IMR-90 (cell line): Measurements from ENCODE around the gene UBN2. TPM values are rescaled to one million over a fixed set of nuclear protein-coding genes. Genes with fewer than 3 reads are reported as not detected.

ENCODE experiments used
- ATAC-seq: fragments of 200-7000 bp; cut with Tn5 transposase; 2 replicates; pipeline ENCODE4 v1.9.1; 2020; ENCODE audit warnings: low read depth, mild to moderate bottlenecking, moderate library complexity
- BruUV-seq: library from RNA; stranded (reverse); fragments of 400-500 nt; replicated peaks from 2 replicates; lab custom pipeline; 2021; lab: Mats Ljungman, UMichigan
- CTCF ChIA-PET: fragments of 300-600 bp; formaldehyde crosslinking; extraction: SDS; loops from one replicate; lab custom pipeline; 2021; ENCODE audit warnings: antibody characterized with exemption; lab: Yijun Ruan, JAX
- POLR2A ChIA-PET: fragments of 300-600 bp; sonication (Branson Sonifier 250); formaldehyde crosslinking; loops from one replicate; lab custom pipeline; 2022; ENCODE audit warnings: antibody characterized with exemption; ENCODE audit not compliant: unreplicated experiment; lab: Charles Lee
- DNase-seq: peaks from one replicate; pipeline ENCODE4 v3.0.0; 2013
- H2AFZ ChIP-seq: replicated peaks from 2 replicates; pipeline ENCODE3; 2013; ENCODE audit warnings: low read length, mild to moderate bottlenecking; ENCODE audit not compliant: poor library complexity
- H2AK5ac ChIP-seq: 2 replicates; pipeline ENCODE4 v1.6.1; 2013; ENCODE audit warnings: low read depth, low read length, inconsistent platforms
- H2AK9ac ChIP-seq: replicated peaks from 2 replicates; pipeline ENCODE3; 2013; ENCODE audit warnings: mild to moderate bottlenecking, low read depth, low read length, moderate library complexity; ENCODE audit not compliant: poor library complexity
- H2BK120ac ChIP-seq: 2 replicates; pipeline ENCODE4 v1.6.1; 2013; ENCODE audit warnings: low read depth, low read length, inconsistent platforms
- H2BK15ac ChIP-seq: 3 replicates; pipeline ENCODE4 v1.6.1; 2013; ENCODE audit warnings: low read depth, low read length, inconsistent platforms
- H2BK20ac ChIP-seq: 2 replicates; pipeline ENCODE4 v1.6.1; 2013; ENCODE audit warnings: low read depth, mild to moderate bottlenecking, inconsistent platforms, low read length, moderate library complexity
- H2BK5ac ChIP-seq: 2 replicates; pipeline ENCODE4 v1.6.1; 2013; ENCODE audit warnings: mild to moderate bottlenecking, low read depth, low read length, inconsistent platforms; ENCODE audit not compliant: poor library complexity, severe bottlenecking
- H3K14ac ChIP-seq: replicated peaks from 2 replicates; pipeline ENCODE4 v1.6.1; 2013; ENCODE audit warnings: low read depth, low read length, inconsistent platforms
- H3K18ac ChIP-seq: 2 replicates; pipeline ENCODE4 v1.6.1; 2013; ENCODE audit warnings: low read depth, low read length, control low read depth
- H3K23ac ChIP-seq: 2 replicates; pipeline ENCODE4 v1.6.1; 2013; ENCODE audit warnings: low read depth, low read length, inconsistent platforms
- H3K27ac ChIP-seq: 2 replicates; pipeline ENCODE4 v1.5.1; 2013; ENCODE audit warnings: mild to moderate bottlenecking, control low read depth, low read length; ENCODE audit not compliant: insufficient read depth
- H3K27me3 ChIP-seq: 2 replicates; pipeline ENCODE4 v1.6.1; 2013; ENCODE audit warnings: low read length; ENCODE audit not compliant: control insufficient read depth, insufficient read depth
- H3K36me3 ChIP-seq: 2 replicates; pipeline ENCODE4 v1.6.1; 2013; ENCODE audit warnings: low read length, mixed read lengths; ENCODE audit not compliant: control insufficient read depth, insufficient read depth
- H3K4ac ChIP-seq: 2 replicates; pipeline ENCODE4 v1.6.1; 2013; ENCODE audit warnings: low read depth, low read length, inconsistent platforms
- H3K4me1 ChIP-seq: 2 replicates; pipeline ENCODE4 v1.6.1; 2013; ENCODE audit warnings: low read length, mixed read lengths; ENCODE audit not compliant: control insufficient read depth, insufficient read depth
- H3K4me2 ChIP-seq: 2 replicates; pipeline ENCODE4 v1.6.1; 2013; ENCODE audit warnings: low read depth, mild to moderate bottlenecking, control low read depth, low read length, moderate library complexity
- H3K4me3 ChIP-seq: 2 replicates; pipeline ENCODE4 v1.5.1; 2013; ENCODE audit warnings: low read depth, mild to moderate bottlenecking, control low read depth, low read length, moderate library complexity; ENCODE audit not compliant: insufficient read depth
- H3K56ac ChIP-seq: 2 replicates; pipeline ENCODE4 v1.6.1; 2013; ENCODE audit warnings: low read length, inconsistent platforms; ENCODE audit not compliant: insufficient read depth; ENCODE audit errors: extremely low read depth
- H3K79me1 ChIP-seq, 2 experiments: 2 replicates each; pipeline ENCODE4 v1.6.1; 2013; ENCODE audit warnings: low read length in 2 of 2, inconsistent platforms in 1 of 2, low read depth in 1 of 2
- H3K9ac ChIP-seq: 2 replicates; pipeline ENCODE4 v1.6.1; 2013; ENCODE audit warnings: low read depth, low read length, control low read depth
- H3K9me1 ChIP-seq: 2 replicates; pipeline ENCODE4 v1.6.1; 2013; ENCODE audit warnings: low read length, inconsistent platforms; ENCODE audit not compliant: insufficient read depth
- H3K9me3 ChIP-seq: 2 replicates; pipeline ENCODE4 v1.6.1; 2013; ENCODE audit warnings: low read length; ENCODE audit not compliant: control insufficient read depth, insufficient read depth
- H4K20me1 ChIP-seq: 2 replicates; pipeline ENCODE4 v1.6.1; 2013; ENCODE audit warnings: low read length, inconsistent platforms; ENCODE audit not compliant: insufficient read depth
- H4K5ac ChIP-seq: 2 replicates; pipeline ENCODE4 v1.6.1; 2013; ENCODE audit warnings: mild to moderate bottlenecking, low read depth, low read length, control low read depth
- H4K8ac ChIP-seq, 2 experiments: 2 replicates each; pipeline ENCODE4 v1.6.1; 2013; ENCODE audit warnings: low read depth in 2 of 2, low read length in 2 of 2, control low read depth in 1 of 2, inconsistent platforms in 1 of 2
- H4K91ac ChIP-seq: 2 replicates; pipeline ENCODE4 v1.6.1; 2013; ENCODE audit warnings: low read depth, low read length, inconsistent platforms; ENCODE audit not compliant: insufficient read depth
- CHD1 ChIP-seq: IDR thresholded peaks from 2 replicates; pipeline ENCODE4 v1.6.1; 2012; ENCODE audit warnings: low read depth, low read length, improper control_type of control experiment
- RAD21 ChIP-seq: IDR thresholded peaks from 2 replicates; pipeline ENCODE4 v1.6.1; 2012; ENCODE audit warnings: low read length, improper control_type of control experiment
- RCOR1 ChIP-seq: IDR thresholded peaks from 2 replicates; pipeline ENCODE4 v1.6.1; 2012; ENCODE audit warnings: mild to moderate bottlenecking, low read length, improper control_type of control experiment; ENCODE audit not compliant: insufficient replicate concordance
- SMC3 ChIP-seq: fragments of 150-350 bp; IDR thresholded peaks from 2 replicates; pipeline ENCODE4 v1.6.1; 2016; ENCODE audit warnings: low read depth, mild to moderate bottlenecking, antibody characterized with exemption, low read length, moderate library complexity
- WGBS, 2 experiments: methylation state at CpG; one replicate each; pipeline versions ENCODE4 v1.1.5 to v1.1.7; 2013; ENCODE audit warnings: missing lambda C conversion rate in 2 of 2; ENCODE audit not compliant: insufficient read length in 1 of 2; ENCODE audit errors: extremely low coverage in 2 of 2; 5-methylcytosine and 5-hydroxymethylcytosine counted together
- dilution Hi-C: fragments of 300-500 bp; cut with HindIII; formaldehyde crosslinking; loops from one replicate; pipeline ENCODE4 v1.14.3; 2018; ENCODE audit warnings: low sequenced_read_pairs; ENCODE audit not compliant: unreplicated experiment
- in situ Hi-C: fragments of 300-500 bp; cut with MboI; formaldehyde crosslinking; loops from 3 replicates; pipeline ENCODE4 v1.14.3; 2019; ENCODE audit warnings: low sequenced_read_pairs, inconsistent platforms, mixed read lengths
- intact Hi-C: fragments of 100-400 bp; cut with micrococcal nuclease; formaldehyde crosslinking; loops from 2 replicates; pipeline ENCODE4 v1.10.0; 2022
- polyA plus RNA-seq, 3 experiments: library from polyadenylated mRNA; depleted of rRNA; stranded (reverse); fragments of >200 nt; gene quantifications; 2 replicates each; pipeline ENCODE4 v1.2.3, GENCODE V29; 2012; ENCODE audit warnings: low replicate concordance in 1 of 3
- total RNA-seq: library from RNA; depleted of rRNA; stranded (reverse); fragments of >200 nt; gene quantifications from 2 replicates; pipeline ENCODE4 v1.2.3, GENCODE V29; 2012

UBN2 gene
- total and polyA plus RNA-seq, 2 of the 4 experiments (the other 2 are of a cell fraction), result 1.6 to 2.3 TPM

DNA sequence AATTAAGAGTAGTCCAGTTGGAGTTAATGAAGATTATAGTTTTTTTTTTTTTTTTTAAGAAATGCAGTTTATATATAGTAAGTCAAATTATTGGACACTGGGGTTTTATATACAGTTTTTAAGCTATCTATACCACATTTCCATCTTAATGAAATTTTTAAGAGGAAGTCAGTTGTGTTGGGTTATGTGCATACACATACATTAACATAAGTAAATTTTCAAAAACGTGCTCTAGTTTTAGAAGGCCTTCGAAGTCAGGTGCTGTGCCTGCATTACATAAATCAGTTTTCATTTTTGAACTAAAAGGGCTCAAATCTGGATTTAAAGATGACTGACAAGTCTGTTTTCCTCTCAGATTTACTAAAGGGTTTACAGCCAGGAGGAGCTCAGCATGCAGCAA is 62.5 kb downstream of the UBN2 start:
- H3K79me1 ChIP-seq, result no peaks in the 10 kb centered on the region
- DNase-seq (no peak), ATAC-seq (no peak)
- TF ChIP-seq RCOR1, result no peak
- TF ChIP-seq SMC3, result no peak
- no peak for TF ChIP-seq CHD1
- TF ChIP-seq RAD21, result no peak
- H3K9me1 ChIP-seq, result peaks cover 4% of the 10 kb centered on the region; the same call in 1 of the 2 replicates
- no peak overlapping the region for H4K8ac ChIP-seq
- H3K56ac ChIP-seq, result no peak overlapping the region
- in situ Hi-C loops (no loop called here), intact Hi-C loops (no loop called here), dilution Hi-C loops (no loop called here)
- H2BK20ac ChIP-seq, result no peak overlapping the region
- CTCF ChIA-PET, result interaction anchor here (0.7 kb wide), 1 partner anchor 76 kb away, joined by 8 read pairs; no protein-coding TSS in a partner anchor
- no peak overlapping the region for H2AFZ ChIP-seq
- no peak overlapping the region for H3K4me3 ChIP-seq
- no peaks in the 10 kb centered on the region for H4K20me1 ChIP-seq
- BruUV-seq, result no TSS peak
- no peak overlapping the region for H3K27ac ChIP-seq
- H3K36me3 ChIP-seq, result peaks cover 12% of the 10 kb centered on the region
- no peaks in the 10 kb centered on the region for H3K27me3 ChIP-seq
- no peak overlapping the region for H2BK120ac ChIP-seq
- no peaks in the 10 kb centered on the region for H3K4me1 ChIP-seq
- no peak overlapping the region for H3K9ac ChIP-seq
- no peak overlapping the region for H2BK15ac ChIP-seq
- no peak overlapping the region for H3K4ac ChIP-seq
- no peak overlapping the region for H3K4me2 ChIP-seq
- no peak overlapping the region for H2AK5ac ChIP-seq
- H2BK5ac ChIP-seq, result no peak overlapping the region
- POLR2A ChIA-PET, result no interaction called here
- H4K91ac ChIP-seq, result no peak overlapping the region
- no peaks in the 10 kb centered on the region for H3K9me3 ChIP-seq
- no peak overlapping the region for H2AK9ac ChIP-seq
- H3K18ac ChIP-seq, result no peak overlapping the region
- no peak overlapping the region for H3K14ac ChIP-seq
- no peak overlapping the region for H4K5ac ChIP-seq
- no CpG with 5 or more reads among the region's 2 CpGs for WGBS, 2 experiments
- no peak overlapping the region for H3K23ac ChIP-seq
